H1 (cell line): Measurements from ENCODE around the gene HTRA2. TPM values are rescaled to one million over a fixed set of nuclear protein-coding genes. Genes with fewer than 3 reads are reported as not detected.

Experiments
- CTCF ChIA-PET: fragments of 300-600 bp; sonication (Branson Sonifier 250); formaldehyde crosslinking; loops from one replicate; lab custom pipeline; 2021; ENCODE audit not compliant: partially characterized antibody; lab: Charles Lee
- POLR2A ChIA-PET: fragments of 300-600 bp; sonication (Branson Sonifier 250); formaldehyde crosslinking; loops from one replicate; lab custom pipeline; 2021; ENCODE audit warnings: inconsistent platforms; ENCODE audit not compliant: partially characterized antibody; lab: Charles Lee
- DNase-seq, 2 experiments: peaks; one replicate each; pipeline versions ENCODE4 v3.0.0 to v3.0.0-alpha.2; 2010 to 2022; ENCODE audit warnings: low spot score in 2 of 2, low read depth in 1 of 2, mixed read lengths in 1 of 2
- FAIRE-seq: peaks from 2 replicates; lab custom pipeline; 2011; peaks lifted over from hg19 to GRCh38; lab: Jason Lieb, UNC
- H2AFZ ChIP-seq: 2 replicates; pipeline ENCODE4 v1.8.1; 2012; ENCODE audit warnings: low read length, inconsistent platforms
- H2AK5ac ChIP-seq: 2 replicates; pipeline ENCODE4 v1.6.1; 2013; ENCODE audit warnings: low read depth, low read length
- H2BK120ac ChIP-seq: replicated peaks from 2 replicates; pipeline ENCODE3; 2013; ENCODE audit warnings: low read depth, low read length, inconsistent platforms
- H2BK12ac ChIP-seq: 2 replicates; pipeline ENCODE4 v1.6.1; 2013; ENCODE audit warnings: low read depth, low read length
- H2BK15ac ChIP-seq: 2 replicates; pipeline ENCODE4 v1.6.1; 2013; ENCODE audit warnings: low read length
- H2BK20ac ChIP-seq: 2 replicates; pipeline ENCODE4 v1.6.1; 2013; ENCODE audit warnings: low read length
- H2BK5ac ChIP-seq: 2 replicates; pipeline ENCODE4 v1.6.1; 2013; ENCODE audit warnings: low read depth, low read length
- H3K14ac ChIP-seq: 2 replicates; pipeline ENCODE4 v1.6.1; 2013; ENCODE audit warnings: inconsistent platforms; ENCODE audit not compliant: insufficient read length
- H3K18ac ChIP-seq: 2 replicates; pipeline ENCODE4 v1.6.1; 2013; ENCODE audit warnings: low read length; ENCODE audit errors: extremely low read depth
- H3K23ac ChIP-seq: 2 replicates; pipeline ENCODE4 v1.6.1; 2013; ENCODE audit warnings: inconsistent platforms; ENCODE audit not compliant: insufficient read length
- H3K23me2 ChIP-seq: 2 replicates; pipeline ENCODE4 v1.6.1; 2013; ENCODE audit warnings: low read depth, low read length
- H3K27ac ChIP-seq: 2 replicates; pipeline ENCODE4 v1.6.1; 2011; ENCODE audit warnings: low read depth, low read length, inconsistent platforms
- H3K27me3 ChIP-seq, 4 experiments: replicated peaks in 1 of 4; 1 replicate in 1 of 4; 2 replicates in 3 of 4; pipeline versions ENCODE4 v1.6.1 to v1.8.1; 2011 to 2013; ENCODE audit warnings: low read length in 3 of 4, mild to moderate bottlenecking in 3 of 4, inconsistent platforms in 2 of 4, mixed read lengths in 2 of 4, moderate library complexity in 1 of 4; ENCODE audit not compliant: control insufficient read depth in 3 of 4, insufficient read depth in 3 of 4; ENCODE audit errors: extremely low read depth in 1 of 4
- H3K36me3 ChIP-seq, 4 experiments: 2 replicates each; pipeline versions ENCODE4 v1.6.1 to v1.8.1; 2011 to 2013; ENCODE audit warnings: mild to moderate bottlenecking in 4 of 4, low read length in 3 of 4, moderate library complexity in 2 of 4, control low read depth in 1 of 4, inconsistent platforms in 1 of 4; ENCODE audit not compliant: insufficient read depth in 4 of 4, control insufficient read depth in 2 of 4
- H3K4ac ChIP-seq: replicated peaks from 2 replicates; pipeline ENCODE3; 2013; ENCODE audit warnings: low read length, low read depth, mixed read lengths, inconsistent platforms; ENCODE audit not compliant: insufficient read length
- H3K4me1 ChIP-seq, 4 experiments: replicated peaks in 1 of 4; 1 replicate in 1 of 4; 2 replicates in 3 of 4; pipeline versions ENCODE4 v1.6.1 to v1.8.1; 2011 to 2013; ENCODE audit warnings: low read length in 3 of 4, inconsistent platforms in 2 of 4, mixed read lengths in 1 of 4; ENCODE audit not compliant: insufficient read depth in 4 of 4, control insufficient read depth in 3 of 4
- H3K4me2 ChIP-seq, 2 experiments: 2 replicates each; pipeline versions ENCODE4 v1.6.1 to v1.8.1; 2011 to 2013; ENCODE audit warnings: low read depth in 2 of 2, low read length in 2 of 2, control low read depth in 1 of 2, inconsistent platforms in 1 of 2, mild to moderate bottlenecking in 1 of 2; ENCODE audit not compliant: insufficient read depth in 1 of 2
- H3K4me3 ChIP-seq, 4 experiments: fragments of 200-600, 300-600 bp in 1 of 4; sonication (generic), shearing (Covaris generic), sonication (Bioruptor Twin) in 1 of 4; 2 replicates each; pipeline versions ENCODE4 v1.5.1 to v1.8.1; 2011 to 2016; ENCODE audit warnings: low read length in 4 of 4, low read depth in 3 of 4, control low read depth in 2 of 4, inconsistent platforms in 2 of 4, mild to moderate bottlenecking in 2 of 4, mixed read lengths in 1 of 4, moderate library complexity in 1 of 4; ENCODE audit not compliant: insufficient read depth in 2 of 4; ENCODE audit errors: extremely low read depth in 1 of 4
- H3K56ac ChIP-seq: replicated peaks from 2 replicates; pipeline ENCODE3; 2013; ENCODE audit warnings: low read depth, mild to moderate bottlenecking, mixed read lengths, low read length, inconsistent platforms; ENCODE audit not compliant: insufficient read length
- H3K79me1 ChIP-seq: 2 replicates; pipeline ENCODE4 v1.6.1; 2013; ENCODE audit warnings: low read depth, low read length, control low read depth
- H3K79me2 ChIP-seq, 2 experiments: 2 replicates each; pipeline versions ENCODE4 v1.6.1 to v1.8.1; 2012 to 2013; ENCODE audit warnings: low read length in 2 of 2, mild to moderate bottlenecking in 2 of 2, inconsistent platforms in 1 of 2; ENCODE audit not compliant: insufficient read depth in 2 of 2, control insufficient read depth in 1 of 2
- H3K9ac ChIP-seq, 4 experiments: replicated peaks in 1 of 4; 1 replicate in 1 of 4; 2 replicates in 3 of 4; pipeline versions ENCODE4 v1.6.1 to v1.8.1; 2011 to 2013; ENCODE audit warnings: low read depth in 3 of 4, low read length in 3 of 4, control low read depth in 2 of 4, mild to moderate bottlenecking in 2 of 4, moderate library complexity in 2 of 4, inconsistent platforms in 1 of 4; ENCODE audit errors: extremely low read depth in 1 of 4
- H3K9me3 ChIP-seq, 2 experiments: 2 replicates each; pipeline versions ENCODE4 v1.6.1 to v1.8.1; 2012 to 2013; ENCODE audit warnings: mild to moderate bottlenecking in 2 of 2, moderate library complexity in 2 of 2, control low read depth in 1 of 2, inconsistent platforms in 1 of 2, low read depth in 1 of 2, low read length in 1 of 2, mixed read lengths in 1 of 2; ENCODE audit not compliant: insufficient read depth in 2 of 2
- H4K20me1 ChIP-seq, 2 experiments: replicated peaks in 1 of 2; 2 replicates each; pipeline versions ENCODE3 to v1.8.1; 2011 to 2013; ENCODE audit warnings: inconsistent platforms in 2 of 2, low read length in 2 of 2, mild to moderate bottlenecking in 1 of 2; ENCODE audit not compliant: insufficient read depth in 2 of 2, control insufficient read depth in 1 of 2
- H4K5ac ChIP-seq: 2 replicates; pipeline ENCODE4 v1.6.1; 2013; ENCODE audit warnings: low read length, low read depth, mixed read lengths, inconsistent platforms; ENCODE audit not compliant: insufficient read length
- H4K8ac ChIP-seq: 2 replicates; pipeline ENCODE4 v1.8.0; 2013; ENCODE audit warnings: mild to moderate bottlenecking, moderate library complexity, low read length, inconsistent platforms; ENCODE audit not compliant: insufficient read depth; ENCODE audit errors: extremely low read depth
- H4K91ac ChIP-seq: replicated peaks from 2 replicates; pipeline ENCODE3; 2013; ENCODE audit warnings: low read length, mixed read lengths, inconsistent platforms; ENCODE audit not compliant: insufficient read length
- BCL11A ChIP-seq, 2 experiments: IDR thresholded peaks; one replicate each; pipeline ENCODE4 v1.6.1; 2011; ENCODE audit warnings: low read depth in 2 of 2, low read length in 2 of 2, mild to moderate bottlenecking in 2 of 2
- CREB1 ChIP-seq: IDR thresholded peaks from 2 replicates; pipeline ENCODE4 v1.6.1; 2012; ENCODE audit warnings: inconsistent platforms
- WGBS, 2 experiments: shearing (Covaris generic) in 1 of 2; methylation state at CpG; one replicate each; pipeline versions ENCODE4 v1.1.6 to v1.1.7; 2013 to 2015; ENCODE audit warnings: low lambda C conversion rate in 2 of 2, mixed read lengths in 2 of 2, inconsistent platforms in 1 of 2, low coverage in 1 of 2, missing lambda C conversion rate in 1 of 2; ENCODE audit not compliant: insufficient replicate concordance in 2 of 2, insufficient coverage in 1 of 2, insufficient read length in 1 of 2; ENCODE audit errors: extremely low coverage in 1 of 2, missing lambda C conversion rate in 1 of 2; 5-methylcytosine and 5-hydroxymethylcytosine counted together
- polyA plus RNA-seq, 7 experiments: library from polyadenylated mRNA; depleted of rRNA in 3 of 7; stranded (reverse) in 5 of 7; unstranded in 2 of 7; fragments of >200 nt in 5 of 7; fragments of 200-250 nt in 2 of 7; gene quantifications; 1 replicate in 5 of 7; 2 replicates in 1 of 7; 4 replicates in 1 of 7; pipeline versions ENCODE4 v1.2.1 to v1.2.3, GENCODE V29; 2011 to 2013; ENCODE audit warnings: missing spikeins in 2 of 7, mixed read lengths in 2 of 7
- total RNA-seq: library from RNA; stranded (reverse); fragmentation: NEBNext Ultra II Directional; extraction: Animal tissue kit (Norgen Biotek cat#: 25700); gene quantifications from 2 replicates; pipeline ENCODE4 v1.2.1, GENCODE V29; 2021

The HTRA2 gene
- total and polyA plus RNA-seq, 2 of the 8 experiments (the other 6 are each of a cell fraction or from before 2014, with no cell fraction given) = 21.6 to 37.6 TPM

DNA sequence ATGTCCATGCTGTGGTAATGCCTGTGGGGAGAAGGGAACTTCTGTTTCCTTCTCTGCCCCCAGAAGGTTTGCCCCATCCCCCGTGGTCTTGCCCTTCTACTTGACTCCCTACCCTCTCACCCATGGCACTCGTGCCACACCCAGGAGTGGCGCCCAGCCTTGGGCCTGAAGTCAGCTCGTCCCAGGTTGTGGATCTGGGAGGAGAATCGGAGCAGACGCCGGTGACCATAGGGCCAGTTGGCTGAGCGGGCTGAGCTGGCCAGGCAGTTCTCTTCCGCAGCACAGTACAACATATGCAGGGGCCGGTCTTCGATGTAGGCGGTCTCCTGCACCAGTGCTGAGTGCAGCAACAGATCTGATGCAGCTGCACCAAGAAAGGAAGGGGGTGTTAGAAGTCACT, 4.7 kb downstream of the HTRA2 start:
- no peak for FAIRE-seq
- no peak overlapping the region for H2BK15ac ChIP-seq
- peaks cover 4 to 6% (median 5%) of the 10 kb centered on the region in 4 experiments; a peak in 6 of 7 replicates for H3K4me1 ChIP-seq
- peaks cover 2 to 17% (median 10%) of the 10 kb centered on the region in 4 experiments; a peak in 7 of 8 replicates for H3K36me3 ChIP-seq
- CTCF ChIA-PET = interaction anchor here (0.9 to 7.0 kb wide), 4 partner anchors 8 to 53 kb away, joined by 3 to 53 read pairs (median 5); no protein-coding TSS in a partner anchor
- no peak overlapping the region for H3K4me3 ChIP-seq
- no peak overlapping the region for H3K14ac ChIP-seq
- H2AFZ ChIP-seq = no peak overlapping the region
- H3K23me2 ChIP-seq = peaks cover 4% of the 10 kb centered on the region; the same call in 1 of the 2 replicates
- DNase-seq = no peak
- no peak overlapping the region for H3K27ac ChIP-seq
- no peaks in the 10 kb centered on the region for H3K79me2 ChIP-seq
- H3K18ac ChIP-seq = no peak overlapping the region
- H3K4me2 ChIP-seq = no peak overlapping the region
- no peaks in the 10 kb centered on the region; a peak in 1 of 7 replicates for H3K27me3 ChIP-seq
- peaks cover 6 to 8% of the 10 kb centered on the region in 2 experiments for H4K20me1 ChIP-seq
- no peaks in the 10 kb centered on the region for H3K9me3 ChIP-seq
- H4K91ac ChIP-seq = no peak overlapping the region
- H3K23ac ChIP-seq = no peak overlapping the region
- no peak overlapping the region for H4K5ac ChIP-seq
- no peak overlapping the region for H3K4ac ChIP-seq
- no peak overlapping the region for H3K56ac ChIP-seq
- 92% methylated on average over 12 of the region's 12 CpGs; no CpG with 5 or more reads in 1 of the 2 experiments for WGBS, 2 experiments
- TF ChIP-seq CREB1 (no peak), BCL11A (IDR thresholded peaks at IDR 0.05; ENCODE audit: low read depth in 2 of 2, low read length in 2 of 2) (no peak)
- no peak overlapping the region for H2BK20ac ChIP-seq
- H3K79me1 ChIP-seq = peaks cover 2% of the 10 kb centered on the region; the same call in 1 of the 2 replicates
- H2BK5ac ChIP-seq = no peak overlapping the region
- POLR2A ChIA-PET = interaction anchor here (1.1 to 2.3 kb wide), 3 partner anchors 12 to 53 kb away, joined by 3 to 6 read pairs (median 4); partner anchors contain the start of gene LBX2
- no peak overlapping the region for H3K9ac ChIP-seq
- no peak overlapping the region for H4K8ac ChIP-seq
- no peak overlapping the region for H2BK120ac ChIP-seq
- H2BK12ac ChIP-seq = no peak overlapping the region
- no peak overlapping the region for H2AK5ac ChIP-seq
